ENCODE results near the gene PHLDA3.

DNA sequence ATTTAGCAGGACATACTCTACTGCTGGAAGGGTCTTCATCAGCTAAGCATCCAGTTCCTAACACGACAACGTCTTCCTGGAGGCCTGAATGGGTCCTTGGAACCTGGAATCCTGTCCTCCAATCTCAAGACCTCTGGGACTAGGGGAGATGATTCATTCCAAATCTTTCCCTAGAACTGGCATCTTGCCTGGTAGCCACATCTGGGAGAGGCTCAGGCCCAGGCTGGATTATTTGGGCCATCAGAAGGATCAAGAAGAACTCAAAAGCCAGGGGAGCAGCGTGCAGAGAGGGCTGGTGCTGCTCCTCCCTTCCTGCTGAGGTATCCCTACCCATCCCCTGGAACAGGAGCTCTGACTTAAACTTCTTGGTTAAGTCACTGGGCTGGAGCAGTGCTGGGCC is 2.8 kb upstream of the PHLDA3 start:
- TF ChIP-seq CTCF (IDR thresholded peaks at IDR 0.05) (no peak), POLR2A (IDR thresholded peaks at IDR 0.05) (no peak)
